ENCODE results near the gene GIPC1.

The GIPC1 gene

GRCh38 chr19:14443632-14444216 is 52.2 kb downstream of the GIPC1 start:
- 97% methylated on average over 12 of the region's 14 CpGs for WGBS
- Histone ChIP-seq H3K4me2 (ENCODE audit: low read length, poor library complexity, severe bottlenecking) (no peak overlapping the region), H4K91ac (ENCODE audit: low read length) (no peak overlapping the region), H3K18ac (ENCODE audit: low read depth in 1 of 2, low read length in 2 of 2) (no peak overlapping the region), H3K27ac (ENCODE audit: low read length, poor library complexity, severe bottlenecking) (no peak overlapping the region), H3K4me3 (ENCODE audit: insufficient read depth in 1 of 2, low read depth in 1 of 2, low read length in 2 of 2) (no peak overlapping the region), H3K9ac (ENCODE audit: low read length) (no peak overlapping the region), H2BK15ac (ENCODE audit: low read depth, poor library complexity, severe bottlenecking) (no peak overlapping the region), H4K8ac (ENCODE audit: low read length) (no peak overlapping the region), H3K79me1 (replicated peaks; ENCODE audit: low read length, poor library complexity, severe bottlenecking) (peaks cover 20% of the 10 kb centered on the region), H2BK120ac (ENCODE audit: low read depth, low read length) (no peak overlapping the region), H3K36me3 (ENCODE audit: control insufficient read depth in 1 of 2, insufficient read depth in 2 of 2, low read depth in 1 of 2, low read length in 2 of 2) (peaks cover 64 to 68% of the 10 kb centered on the region in 2 experiments), H2AK5ac (ENCODE audit: low read length, severe bottlenecking) (no peak overlapping the region), H3K23ac (ENCODE audit: low read length in 2 of 2) (no peak overlapping the region), H2BK12ac (ENCODE audit: low read length in 2 of 2) (no peak overlapping the region), H3K27me3 (ENCODE audit: control insufficient read depth in 1 of 2, insufficient read depth in 1 of 2, low read length in 2 of 2) (no peaks in the 10 kb centered on the region), H2AFZ (ENCODE audit: low read depth, low read length) (no peak overlapping the region), H3K9me3 (ENCODE audit: control insufficient read depth, low read length) (no peaks in the 10 kb centered on the region), H2BK5ac (ENCODE audit: low read depth, low read length, poor library complexity, severe bottlenecking) (no peak overlapping the region), H3K4ac (ENCODE audit: low read depth in 1 of 2, low read length in 2 of 2) (no peak overlapping the region), H3K4me1 (ENCODE audit: control insufficient read depth, insufficient read depth, low read depth, low read length) (peaks cover 7% of the 10 kb centered on the region), H3K14ac (ENCODE audit: low read length in 2 of 2) (no peak overlapping the region)
- no peak for DNase-seq

- Histone ChIP-seq H2BK5ac (ENCODE audit: low read depth, low read length, poor library complexity, severe bottlenecking) (no peak overlapping the region), H3K27me3 (ENCODE audit: control insufficient read depth in 1 of 2, insufficient read depth in 1 of 2, low read length in 2 of 2) (no peaks in the 10 kb centered on the region), H3K4me2 (ENCODE audit: low read length, poor library complexity, severe bottlenecking) (no peak overlapping the region), H3K36me3 (ENCODE audit: control insufficient read depth in 1 of 2, insufficient read depth in 2 of 2, low read depth in 1 of 2, low read length in 2 of 2) (peaks cover 57 to 61% of the 10 kb centered on the region in 2 experiments), H3K9me3 (ENCODE audit: control insufficient read depth, low read length) (no peaks in the 10 kb centered on the region), H2AFZ (ENCODE audit: low read depth, low read length) (no peak overlapping the region), H3K14ac (ENCODE audit: low read length in 2 of 2) (no peak overlapping the region), H3K4me3 (ENCODE audit: insufficient read depth in 1 of 2, low read depth in 1 of 2, low read length in 2 of 2) (no peak overlapping the region), H3K4ac (ENCODE audit: low read depth in 1 of 2, low read length in 2 of 2) (no peak overlapping the region), H2AK5ac (ENCODE audit: low read length, severe bottlenecking) (no peak overlapping the region), H3K27ac (ENCODE audit: low read length, poor library complexity, severe bottlenecking) (no peak overlapping the region), H3K23ac (ENCODE audit: low read length in 2 of 2) (no peak overlapping the region), H2BK15ac (ENCODE audit: low read depth, poor library complexity, severe bottlenecking) (no peak overlapping the region), H3K79me1 (replicated peaks; ENCODE audit: low read length, poor library complexity, severe bottlenecking) (peaks cover 20% of the 10 kb centered on the region), H3K18ac (ENCODE audit: low read depth in 1 of 2, low read length in 2 of 2) (no peak overlapping the region), H4K91ac (ENCODE audit: low read length) (no peak overlapping the region), H2BK120ac (ENCODE audit: low read depth, low read length) (no peak overlapping the region), H4K8ac (ENCODE audit: low read length) (no peak overlapping the region), H3K4me1 (ENCODE audit: control insufficient read depth, insufficient read depth, low read depth, low read length) (peaks cover 7% of the 10 kb centered on the region), H3K9ac (ENCODE audit: low read length) (no peak overlapping the region), H2BK12ac (ENCODE audit: low read length in 2 of 2) (no peak overlapping the region)
- DNase-seq = no peak
- WGBS = over 99% methylated on average over 15 of the region's 16 CpGs
These were observed 52.9 kb downstream of the GIPC1 start for GRCh38 chr19:14442891-14443631.

GRCh38 chr19:14441041-14441938 is 54.6 kb downstream of the GIPC1 start:
- Histone ChIP-seq H2BK5ac (ENCODE audit: low read depth, low read length, poor library complexity, severe bottlenecking) (no peak overlapping the region), H2AK5ac (ENCODE audit: low read length, severe bottlenecking) (no peak overlapping the region), H2BK15ac (ENCODE audit: low read depth, poor library complexity, severe bottlenecking) (no peak overlapping the region), H2AFZ (ENCODE audit: low read depth, low read length) (no peak overlapping the region), H3K14ac (ENCODE audit: low read length in 2 of 2) (no peak overlapping the region), H3K4ac (ENCODE audit: low read depth in 1 of 2, low read length in 2 of 2) (no peak overlapping the region), H3K9ac (ENCODE audit: low read length) (no peak overlapping the region), H3K9me3 (ENCODE audit: control insufficient read depth, low read length) (no peaks in the 10 kb centered on the region), H3K4me3 (ENCODE audit: insufficient read depth in 1 of 2, low read depth in 1 of 2, low read length in 2 of 2) (peak overlapping the region in 1 of 2 experiments; percentile 27), H3K23ac (ENCODE audit: low read length in 2 of 2) (no peak overlapping the region), H3K27ac (ENCODE audit: low read length, poor library complexity, severe bottlenecking) (no peak overlapping the region), H3K4me2 (ENCODE audit: low read length, poor library complexity, severe bottlenecking) (no peak overlapping the region), H4K91ac (ENCODE audit: low read length) (no peak overlapping the region), H4K8ac (ENCODE audit: low read length) (peak overlapping the region; percentile 51), H3K36me3 (ENCODE audit: control insufficient read depth in 1 of 2, insufficient read depth in 2 of 2, low read depth in 1 of 2, low read length in 2 of 2) (peaks cover 47 to 55% of the 10 kb centered on the region in 2 experiments), H2BK12ac (ENCODE audit: low read length in 2 of 2) (no peak overlapping the region), H2BK120ac (ENCODE audit: low read depth, low read length) (no peak overlapping the region), H3K27me3 (ENCODE audit: control insufficient read depth in 1 of 2, insufficient read depth in 1 of 2, low read length in 2 of 2) (no peaks in the 10 kb centered on the region), H3K79me1 (replicated peaks; ENCODE audit: low read length, poor library complexity, severe bottlenecking) (peaks cover 28% of the 10 kb centered on the region), H3K4me1 (ENCODE audit: control insufficient read depth, insufficient read depth, low read depth, low read length) (peaks cover 12% of the 10 kb centered on the region), H3K18ac (ENCODE audit: low read depth in 1 of 2, low read length in 2 of 2) (peak overlapping the region in 1 of 2 experiments; percentile 18)
- DNase-seq = no peak
- 92% methylated on average over 33 of the region's 34 CpGs for WGBS

- H3K27me3 ChIP-seq (ENCODE audit: control insufficient read depth in 1 of 2, insufficient read depth in 1 of 2, low read length in 2 of 2) = no peaks in the 10 kb centered on the region
- H3K4me3 ChIP-seq (ENCODE audit: insufficient read depth in 1 of 2, low read depth in 1 of 2, low read length in 2 of 2) = no peak overlapping the region
- H2BK120ac ChIP-seq (ENCODE audit: low read depth, low read length) = no peak overlapping the region
- H3K4me2 ChIP-seq (ENCODE audit: low read length, poor library complexity, severe bottlenecking) = no peak overlapping the region
- no peak overlapping the region for H3K4ac ChIP-seq (ENCODE audit: low read depth in 1 of 2, low read length in 2 of 2)
- DNase-seq = no peak
- peaks cover 16% of the 10 kb centered on the region for H3K4me1 ChIP-seq (ENCODE audit: control insufficient read depth, insufficient read depth, low read depth, low read length)
- H3K18ac ChIP-seq (ENCODE audit: low read depth in 1 of 2, low read length in 2 of 2) = peak overlapping the region in 1 of 2 experiments; percentile 46
- no peak overlapping the region for H2BK5ac ChIP-seq (ENCODE audit: low read depth, low read length, poor library complexity, severe bottlenecking)
- H2AFZ ChIP-seq (ENCODE audit: low read depth, low read length) = no peak overlapping the region
- peak overlapping the region; percentile 41 for H2AK5ac ChIP-seq (ENCODE audit: low read length, severe bottlenecking)
- H4K91ac ChIP-seq (ENCODE audit: low read length) = peak overlapping the region; percentile 71
- no peak overlapping the region for H3K9ac ChIP-seq (ENCODE audit: low read length)
- H3K9me3 ChIP-seq (ENCODE audit: control insufficient read depth, low read length) = no peaks in the 10 kb centered on the region
- H2BK15ac ChIP-seq (ENCODE audit: low read depth, poor library complexity, severe bottlenecking) = no peak overlapping the region
- H3K36me3 ChIP-seq (ENCODE audit: control insufficient read depth in 1 of 2, insufficient read depth in 2 of 2, low read depth in 1 of 2, low read length in 2 of 2) = peaks cover 42 to 46% of the 10 kb centered on the region in 2 experiments
- no peak overlapping the region for H3K27ac ChIP-seq (ENCODE audit: low read length, poor library complexity, severe bottlenecking)
- H3K14ac ChIP-seq (ENCODE audit: low read length in 2 of 2) = peak overlapping the region in 1 of 2 experiments; percentile 35
- H3K79me1 ChIP-seq (replicated peaks; ENCODE audit: low read length, poor library complexity, severe bottlenecking) = peaks cover 28% of the 10 kb centered on the region
- peak overlapping the region in 1 of 2 experiments; percentile 48 for H2BK12ac ChIP-seq (ENCODE audit: low read length in 2 of 2)
- 54% methylated on average over 9 of the region's 9 CpGs for WGBS
- H3K23ac ChIP-seq (ENCODE audit: low read length in 2 of 2) = no peak overlapping the region
- peak overlapping the region; percentile 52 for H4K8ac ChIP-seq (ENCODE audit: low read length)
These were observed 55.9 kb downstream of the GIPC1 start for GRCh38 chr19:14440049-14440448.
